IMR-90 (cell line): Measurements from ENCODE around the gene ISM2. TPM values are rescaled to one million over a fixed set of nuclear protein-coding genes. Genes with fewer than 3 reads are reported as not detected.

ENCODE experiments used
- ATAC-seq: fragments of 200-7000 bp; cut with Tn5 transposase; 2 replicates; pipeline ENCODE4 v1.9.1; 2020; ENCODE audit warnings: low read depth, mild to moderate bottlenecking, moderate library complexity
- BruUV-seq: library from RNA; stranded (reverse); fragments of 400-500 nt; replicated peaks from 2 replicates; lab custom pipeline; 2021; lab: Mats Ljungman, UMichigan
- CTCF ChIA-PET: fragments of 300-600 bp; formaldehyde crosslinking; extraction: SDS; loops from one replicate; lab custom pipeline; 2021; ENCODE audit warnings: antibody characterized with exemption; lab: Yijun Ruan, JAX
- POLR2A ChIA-PET: fragments of 300-600 bp; sonication (Branson Sonifier 250); formaldehyde crosslinking; loops from one replicate; lab custom pipeline; 2022; ENCODE audit warnings: antibody characterized with exemption; ENCODE audit not compliant: unreplicated experiment; lab: Charles Lee
- DNase-seq: peaks from one replicate; pipeline ENCODE4 v3.0.0; 2013
- H2AFZ ChIP-seq: replicated peaks from 2 replicates; pipeline ENCODE3; 2013; ENCODE audit warnings: low read length, mild to moderate bottlenecking; ENCODE audit not compliant: poor library complexity
- H2AK5ac ChIP-seq: 2 replicates; pipeline ENCODE4 v1.6.1; 2013; ENCODE audit warnings: low read depth, low read length, inconsistent platforms
- H2AK9ac ChIP-seq: replicated peaks from 2 replicates; pipeline ENCODE3; 2013; ENCODE audit warnings: mild to moderate bottlenecking, low read depth, low read length, moderate library complexity; ENCODE audit not compliant: poor library complexity
- H2BK120ac ChIP-seq: 2 replicates; pipeline ENCODE4 v1.6.1; 2013; ENCODE audit warnings: low read depth, low read length, inconsistent platforms
- H2BK15ac ChIP-seq: 3 replicates; pipeline ENCODE4 v1.6.1; 2013; ENCODE audit warnings: low read depth, low read length, inconsistent platforms
- H2BK20ac ChIP-seq: 2 replicates; pipeline ENCODE4 v1.6.1; 2013; ENCODE audit warnings: low read depth, mild to moderate bottlenecking, inconsistent platforms, low read length, moderate library complexity
- H2BK5ac ChIP-seq: 2 replicates; pipeline ENCODE4 v1.6.1; 2013; ENCODE audit warnings: mild to moderate bottlenecking, low read depth, low read length, inconsistent platforms; ENCODE audit not compliant: poor library complexity, severe bottlenecking
- H3K14ac ChIP-seq: replicated peaks from 2 replicates; pipeline ENCODE4 v1.6.1; 2013; ENCODE audit warnings: low read depth, low read length, inconsistent platforms
- H3K18ac ChIP-seq: 2 replicates; pipeline ENCODE4 v1.6.1; 2013; ENCODE audit warnings: low read depth, low read length, control low read depth
- H3K23ac ChIP-seq: 2 replicates; pipeline ENCODE4 v1.6.1; 2013; ENCODE audit warnings: low read depth, low read length, inconsistent platforms
- H3K27ac ChIP-seq: 2 replicates; pipeline ENCODE4 v1.5.1; 2013; ENCODE audit warnings: mild to moderate bottlenecking, control low read depth, low read length; ENCODE audit not compliant: insufficient read depth
- H3K27me3 ChIP-seq: 2 replicates; pipeline ENCODE4 v1.6.1; 2013; ENCODE audit warnings: low read length; ENCODE audit not compliant: control insufficient read depth, insufficient read depth
- H3K36me3 ChIP-seq: 2 replicates; pipeline ENCODE4 v1.6.1; 2013; ENCODE audit warnings: low read length, mixed read lengths; ENCODE audit not compliant: control insufficient read depth, insufficient read depth
- H3K4ac ChIP-seq: 2 replicates; pipeline ENCODE4 v1.6.1; 2013; ENCODE audit warnings: low read depth, low read length, inconsistent platforms
- H3K4me1 ChIP-seq: 2 replicates; pipeline ENCODE4 v1.6.1; 2013; ENCODE audit warnings: low read length, mixed read lengths; ENCODE audit not compliant: control insufficient read depth, insufficient read depth
- H3K4me2 ChIP-seq: 2 replicates; pipeline ENCODE4 v1.6.1; 2013; ENCODE audit warnings: low read depth, mild to moderate bottlenecking, control low read depth, low read length, moderate library complexity
- H3K4me3 ChIP-seq: 2 replicates; pipeline ENCODE4 v1.5.1; 2013; ENCODE audit warnings: low read depth, mild to moderate bottlenecking, control low read depth, low read length, moderate library complexity; ENCODE audit not compliant: insufficient read depth
- H3K56ac ChIP-seq: 2 replicates; pipeline ENCODE4 v1.6.1; 2013; ENCODE audit warnings: low read length, inconsistent platforms; ENCODE audit not compliant: insufficient read depth; ENCODE audit errors: extremely low read depth
- H3K79me1 ChIP-seq, 2 experiments: 2 replicates each; pipeline ENCODE4 v1.6.1; 2013; ENCODE audit warnings: low read length in 2 of 2, inconsistent platforms in 1 of 2, low read depth in 1 of 2
- H3K9ac ChIP-seq: 2 replicates; pipeline ENCODE4 v1.6.1; 2013; ENCODE audit warnings: low read depth, low read length, control low read depth
- H3K9me1 ChIP-seq: 2 replicates; pipeline ENCODE4 v1.6.1; 2013; ENCODE audit warnings: low read length, inconsistent platforms; ENCODE audit not compliant: insufficient read depth
- H3K9me3 ChIP-seq: 2 replicates; pipeline ENCODE4 v1.6.1; 2013; ENCODE audit warnings: low read length; ENCODE audit not compliant: control insufficient read depth, insufficient read depth
- H4K20me1 ChIP-seq: 2 replicates; pipeline ENCODE4 v1.6.1; 2013; ENCODE audit warnings: low read length, inconsistent platforms; ENCODE audit not compliant: insufficient read depth
- H4K5ac ChIP-seq: 2 replicates; pipeline ENCODE4 v1.6.1; 2013; ENCODE audit warnings: mild to moderate bottlenecking, low read depth, low read length, control low read depth
- H4K8ac ChIP-seq, 2 experiments: 2 replicates each; pipeline ENCODE4 v1.6.1; 2013; ENCODE audit warnings: low read depth in 2 of 2, low read length in 2 of 2, control low read depth in 1 of 2, inconsistent platforms in 1 of 2
- H4K91ac ChIP-seq: 2 replicates; pipeline ENCODE4 v1.6.1; 2013; ENCODE audit warnings: low read depth, low read length, inconsistent platforms; ENCODE audit not compliant: insufficient read depth
- CEBPB ChIP-seq: IDR thresholded peaks from 2 replicates; pipeline ENCODE4 v1.6.1; 2012; ENCODE audit warnings: low read depth, low read length, improper control_type of control experiment
- CHD1 ChIP-seq: IDR thresholded peaks from 2 replicates; pipeline ENCODE4 v1.6.1; 2012; ENCODE audit warnings: low read depth, low read length, improper control_type of control experiment
- FOS ChIP-seq: fragments of 150-350 bp; IDR thresholded peaks from 2 replicates; pipeline ENCODE4 v1.6.1; 2016; ENCODE audit warnings: low read depth, low read length
- MAZ ChIP-seq: IDR thresholded peaks from 2 replicates; pipeline ENCODE4 v1.6.1; 2012; ENCODE audit warnings: low read depth, mild to moderate bottlenecking, low read length, improper control_type of control experiment, moderate library complexity, borderline replicate concordance
- MXI1 ChIP-seq: IDR thresholded peaks from 2 replicates; pipeline ENCODE4 v1.6.1; 2012; ENCODE audit warnings: low read depth, mild to moderate bottlenecking, low read length, moderate library complexity, borderline replicate concordance
- POLR2A ChIP-seq: IDR thresholded peaks from 2 replicates; pipeline ENCODE4 v1.6.1; 2012; ENCODE audit warnings: mild to moderate bottlenecking, low read depth, low read length
- RAD21 ChIP-seq: IDR thresholded peaks from 2 replicates; pipeline ENCODE4 v1.6.1; 2012; ENCODE audit warnings: low read length, improper control_type of control experiment
- RCOR1 ChIP-seq: IDR thresholded peaks from 2 replicates; pipeline ENCODE4 v1.6.1; 2012; ENCODE audit warnings: mild to moderate bottlenecking, low read length, improper control_type of control experiment; ENCODE audit not compliant: insufficient replicate concordance
- RFX5 ChIP-seq: IDR thresholded peaks from 2 replicates; pipeline ENCODE4 v1.8.0; 2012; ENCODE audit warnings: low read depth, mild to moderate bottlenecking, low read length, moderate library complexity
- SMC3 ChIP-seq: fragments of 150-350 bp; IDR thresholded peaks from 2 replicates; pipeline ENCODE4 v1.6.1; 2016; ENCODE audit warnings: low read depth, mild to moderate bottlenecking, antibody characterized with exemption, low read length, moderate library complexity
- WGBS, 2 experiments: methylation state at CpG; one replicate each; pipeline versions ENCODE4 v1.1.5 to v1.1.7; 2013; ENCODE audit warnings: missing lambda C conversion rate in 2 of 2; ENCODE audit not compliant: insufficient read length in 1 of 2; ENCODE audit errors: extremely low coverage in 2 of 2; 5-methylcytosine and 5-hydroxymethylcytosine counted together
- dilution Hi-C: fragments of 300-500 bp; cut with HindIII; formaldehyde crosslinking; loops from one replicate; pipeline ENCODE4 v1.14.3; 2018; ENCODE audit warnings: low sequenced_read_pairs; ENCODE audit not compliant: unreplicated experiment
- in situ Hi-C: fragments of 300-500 bp; cut with MboI; formaldehyde crosslinking; loops from 3 replicates; pipeline ENCODE4 v1.14.3; 2019; ENCODE audit warnings: low sequenced_read_pairs, inconsistent platforms, mixed read lengths
- intact Hi-C: fragments of 100-400 bp; cut with micrococcal nuclease; formaldehyde crosslinking; loops from 2 replicates; pipeline ENCODE4 v1.10.0; 2022
- polyA plus RNA-seq, 3 experiments: library from polyadenylated mRNA; depleted of rRNA; stranded (reverse); fragments of >200 nt; gene quantifications; 2 replicates each; pipeline ENCODE4 v1.2.3, GENCODE V29; 2012; ENCODE audit warnings: low replicate concordance in 1 of 3
- total RNA-seq: library from RNA; depleted of rRNA; stranded (reverse); fragments of >200 nt; gene quantifications from 2 replicates; pipeline ENCODE4 v1.2.3, GENCODE V29; 2012
- TF ChIP-seq, protein P1 (sequence below): fragments of 150-350 bp; IDR thresholded peaks from 2 replicates; pipeline ENCODE4 v1.6.1; 2017; ENCODE audit warnings: mild to moderate bottlenecking, antibody characterized with exemption, low read length, low read depth

The ISM2 gene
- total and polyA plus RNA-seq, 2 of the 4 experiments (the other 2 are of a cell fraction) = under 0.01 to 0.12 TPM

DNA sequence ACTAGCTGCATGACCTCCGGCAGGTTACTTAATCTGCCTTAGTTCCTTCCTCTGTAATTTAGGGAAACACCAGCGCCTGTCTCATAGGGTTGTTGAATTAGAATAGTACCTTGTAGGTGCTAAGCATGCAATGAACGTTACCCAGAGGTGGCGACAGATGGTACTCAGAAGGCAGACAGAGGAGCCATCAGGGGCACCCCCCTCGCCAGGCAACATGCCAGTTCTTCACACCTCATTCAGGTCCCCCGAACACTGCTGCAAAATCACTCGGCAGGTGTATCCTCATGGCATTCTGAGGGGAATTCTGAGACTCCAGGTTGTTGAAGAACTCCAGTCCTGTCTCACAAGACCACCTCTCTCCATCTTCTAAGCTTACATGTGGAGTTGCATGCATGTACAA lies 10.1 kb downstream of the ISM2 start:
- Histone ChIP-seq H3K9ac (no peak overlapping the region), H4K20me1 (no peaks in the 10 kb centered on the region), H2AK5ac (no peak overlapping the region), H3K4me1 (no peaks in the 10 kb centered on the region), H3K27me3 (peaks cover 5% of the 10 kb centered on the region; the same call in 1 of the 2 replicates), H4K91ac (no peak overlapping the region), H3K18ac (no peak overlapping the region), H2BK5ac (no peak overlapping the region), H3K4me3 (no peak overlapping the region), H3K56ac (no peak overlapping the region), H3K9me3 (no peaks in the 10 kb centered on the region), H2BK15ac (no peak overlapping the region), H2AFZ (no peak overlapping the region), H3K27ac (no peak overlapping the region), H3K23ac (no peak overlapping the region), H2BK120ac (no peak overlapping the region), H4K5ac (no peak overlapping the region), H3K4me2 (no peak overlapping the region), H4K8ac (no peak overlapping the region), H2AK9ac (no peak overlapping the region), H3K9me1 (peaks cover 3% of the 10 kb centered on the region; the same call in 1 of the 2 replicates), H3K36me3 (no peaks in the 10 kb centered on the region), H3K79me1 (no peaks in the 10 kb centered on the region), H2BK20ac (no peak overlapping the region), H3K14ac (no peak overlapping the region), H3K4ac (no peak overlapping the region)
- no TSS peak for BruUV-seq
- intact Hi-C loops = no loop called here
- in situ Hi-C loops = no loop called here
- dilution Hi-C loops = no loop called here
- no CpG with 5 or more reads among the region's 7 CpGs for whole genome bisulfite sequencing, 2 experiments
- ChIA-PET POLR2A (no interaction called here), CTCF (no interaction called here)
- no peak for TF ChIP-seq FOS
- TF ChIP-seq, protein P1, sequence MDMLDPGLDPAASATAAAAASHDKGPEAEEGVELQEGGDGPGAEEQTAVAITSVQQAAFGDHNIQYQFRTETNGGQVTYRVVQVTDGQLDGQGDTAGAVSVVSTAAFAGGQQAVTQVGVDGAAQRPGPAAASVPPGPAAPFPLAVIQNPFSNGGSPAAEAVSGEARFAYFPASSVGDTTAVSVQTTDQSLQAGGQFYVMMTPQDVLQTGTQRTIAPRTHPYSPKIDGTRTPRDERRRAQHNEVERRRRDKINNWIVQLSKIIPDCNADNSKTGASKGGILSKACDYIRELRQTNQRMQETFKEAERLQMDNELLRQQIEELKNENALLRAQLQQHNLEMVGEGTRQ = no peak
- no peak for TF ChIP-seq RCOR1
- no peak for TF ChIP-seq CHD1
- no peak for TF ChIP-seq POLR2A
- TF ChIP-seq MAZ = no peak
- no peak for TF ChIP-seq RAD21
- TF ChIP-seq SMC3 = no peak
- no peak for TF ChIP-seq MXI1
- TF ChIP-seq RFX5 = no peak
- no peak for TF ChIP-seq CEBPB
- ATAC-seq = no peak
- no peak for DNase-seq
